HepG2 (cell line): ENCODE results near the gene TST. TPM values are rescaled to one million over a fixed set of nuclear protein-coding genes. Genes with fewer than 3 reads are reported as not detected.

Experiments
- ETV6 ChIP-seq: sonication (generic); formaldehyde crosslinking; conservative IDR thresholded peaks from 2 replicates; pipeline ENCODE4 v1.4.0; 2020; ENCODE audit warnings: missing genetic modification reagents
- HNRNPH1 ChIP-seq: fragments of 200-400 bp; formaldehyde crosslinking; optimal IDR thresholded peaks from 2 replicates; pipeline ENCODE3; 2017; ENCODE audit warnings: mild to moderate bottlenecking, low read depth, low read length
- KMT2A ChIP-seq: sonication (generic); formaldehyde crosslinking; IDR thresholded peaks from 2 replicates; pipeline ENCODE4 v1.4.0; 2020; ENCODE audit warnings: missing genetic modification reagents
- PAWR ChIP-seq: sonication (generic); formaldehyde crosslinking; IDR thresholded peaks from 2 replicates; pipeline ENCODE4 v1.4.0; 2020; ENCODE audit warnings: missing genetic modification reagents, mild to moderate bottlenecking, borderline replicate concordance
- RARA ChIP-seq: IDR thresholded peaks from 2 replicates; pipeline ENCODE4 v1.6.1; 2016; ENCODE audit warnings: missing genetic modification reagents, missing compliant biosample characterization
- RELA ChIP-seq: sonication (generic); formaldehyde crosslinking; IDR thresholded peaks from 2 replicates; pipeline ENCODE4 v1.4.0; 2020; ENCODE audit warnings: missing genetic modification reagents
- ZFP36L2 ChIP-seq: sonication (generic); formaldehyde crosslinking; IDR thresholded peaks from 2 replicates; pipeline ENCODE4 v1.4.0; 2020; ENCODE audit warnings: missing genetic modification reagents
- ZNF446 ChIP-seq: sonication (generic); formaldehyde crosslinking; IDR thresholded peaks from 2 replicates; pipeline ENCODE4 v1.5.0; 2020; ENCODE audit warnings: mild to moderate bottlenecking, missing genetic modification reagents
- ZNF674 ChIP-seq: sonication (generic); formaldehyde crosslinking; IDR thresholded peaks from 2 replicates; pipeline ENCODE4 v1.5.0; 2020; ENCODE audit warnings: low read depth, mild to moderate bottlenecking, missing genetic modification reagents
- polyA plus RNA-seq, 8 experiments: library from polyadenylated mRNA; depleted of rRNA in 3 of 8; stranded (reverse) in 7 of 8; unstranded in 1 of 8; fragments of >200 nt; fragmentation: Illumina TruSeq in 4 of 8; extraction: Trizol in 4 of 8; gene quantifications; 2 replicates each; pipeline versions ENCODE4 v1.2.1 to v1.2.3, GENCODE V29; 2011 to 2016; ENCODE audit warnings: low read depth in 4 of 8, missing spikeins in 1 of 8, mixed read lengths in 1 of 8; ENCODE audit not compliant: insufficient read depth in 1 of 8
- total RNA-seq, 5 experiments: library from RNA; depleted of rRNA; stranded (reverse); fragments of >200 nt; fragmentation: Illumina TruSeq; extraction: Trizol; gene quantifications; 2 replicates each; pipeline ENCODE4 v1.2.3, GENCODE V29; 2016; ENCODE audit warnings: low read depth in 1 of 5
- TF ChIP-seq, protein P1 (sequence below): sonication (generic); formaldehyde crosslinking; IDR thresholded peaks from 2 replicates; pipeline ENCODE4 v1.5.0; 2020; ENCODE audit warnings: mild to moderate bottlenecking, missing genetic modification reagents, borderline replicate concordance
- TF ChIP-seq, protein P2 (sequence below): sonication (generic); formaldehyde crosslinking; IDR thresholded peaks from 2 replicates; pipeline ENCODE4 v1.5.0; 2020; ENCODE audit warnings: missing genetic modification reagents
- TF ChIP-seq, protein P3 (sequence below): sonication (generic); formaldehyde crosslinking; IDR thresholded peaks from 2 replicates; pipeline ENCODE4 v1.4.0; 2020; ENCODE audit warnings: missing genetic modification reagents
- TF ChIP-seq, protein P4 (sequence below): sonication (generic); formaldehyde crosslinking; IDR thresholded peaks from 2 replicates; pipeline ENCODE4 v1.4.0; 2020; ENCODE audit warnings: missing genetic modification reagents

Gene TST
- total and polyA plus RNA-seq, 2 of the 13 experiments (the other 11 are each of a cell fraction or from before 2014, with no cell fraction given), result 44.6 to 63.6 TPM

DNA sequence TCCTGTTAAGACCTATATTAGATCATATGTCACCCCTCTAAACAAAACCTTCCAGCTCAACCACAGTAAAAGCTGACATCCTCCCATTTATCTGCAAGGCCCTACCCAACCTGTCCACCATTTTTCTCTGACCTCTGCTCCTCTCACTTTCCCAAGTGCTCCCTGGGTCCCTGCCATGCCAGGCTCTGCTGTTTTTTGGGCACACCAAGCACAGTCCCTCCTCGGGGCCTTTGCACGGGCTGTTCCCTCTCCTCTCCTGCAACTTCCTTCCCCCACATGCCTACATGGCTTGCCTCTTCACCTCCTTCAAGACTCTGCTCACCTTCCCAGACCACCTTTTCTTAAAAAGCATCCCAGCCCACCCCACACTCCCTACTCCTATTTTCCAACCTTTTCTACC lies 9.8 kb downstream of the TST start (continued):
- TF ChIP-seq, protein P1, sequence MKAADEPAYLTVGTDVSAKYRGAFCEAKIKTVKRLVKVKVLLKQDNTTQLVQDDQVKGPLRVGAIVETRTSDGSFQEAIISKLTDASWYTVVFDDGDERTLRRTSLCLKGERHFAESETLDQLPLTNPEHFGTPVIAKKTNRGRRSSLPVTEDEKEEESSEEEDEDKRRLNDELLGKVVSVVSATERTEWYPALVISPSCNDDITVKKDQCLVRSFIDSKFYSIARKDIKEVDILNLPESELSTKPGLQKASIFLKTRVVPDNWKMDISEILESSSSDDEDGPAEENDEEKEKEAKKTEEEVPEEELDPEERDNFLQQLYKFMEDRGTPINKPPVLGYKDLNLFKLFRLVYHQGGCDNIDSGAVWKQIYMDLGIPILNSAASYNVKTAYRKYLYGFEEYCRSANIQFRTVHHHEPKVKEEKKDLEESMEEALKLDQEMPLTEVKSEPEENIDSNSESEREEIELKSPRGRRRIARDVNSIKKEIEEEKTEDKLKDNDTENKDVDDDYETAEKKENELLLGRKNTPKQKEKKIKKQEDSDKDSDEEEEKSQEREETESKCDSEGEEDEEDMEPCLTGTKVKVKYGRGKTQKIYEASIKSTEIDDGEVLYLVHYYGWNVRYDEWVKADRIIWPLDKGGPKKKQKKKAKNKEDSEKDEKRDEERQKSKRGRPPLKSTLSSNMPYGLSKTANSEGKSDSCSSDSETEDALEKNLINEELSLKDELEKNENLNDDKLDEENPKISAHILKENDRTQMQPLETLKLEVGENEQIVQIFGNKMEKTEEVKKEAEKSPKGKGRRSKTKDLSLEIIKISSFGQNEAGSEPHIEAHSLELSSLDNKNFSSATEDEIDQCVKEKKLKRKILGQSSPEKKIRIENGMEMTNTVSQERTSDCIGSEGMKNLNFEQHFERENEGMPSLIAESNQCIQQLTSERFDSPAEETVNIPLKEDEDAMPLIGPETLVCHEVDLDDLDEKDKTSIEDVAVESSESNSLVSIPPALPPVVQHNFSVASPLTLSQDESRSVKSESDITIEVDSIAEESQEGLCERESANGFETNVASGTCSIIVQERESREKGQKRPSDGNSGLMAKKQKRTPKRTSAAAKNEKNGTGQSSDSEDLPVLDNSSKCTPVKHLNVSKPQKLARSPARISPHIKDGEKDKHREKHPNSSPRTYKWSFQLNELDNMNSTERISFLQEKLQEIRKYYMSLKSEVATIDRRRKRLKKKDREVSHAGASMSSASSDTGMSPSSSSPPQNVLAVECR, result no peak
- TF ChIP-seq, protein P2, sequence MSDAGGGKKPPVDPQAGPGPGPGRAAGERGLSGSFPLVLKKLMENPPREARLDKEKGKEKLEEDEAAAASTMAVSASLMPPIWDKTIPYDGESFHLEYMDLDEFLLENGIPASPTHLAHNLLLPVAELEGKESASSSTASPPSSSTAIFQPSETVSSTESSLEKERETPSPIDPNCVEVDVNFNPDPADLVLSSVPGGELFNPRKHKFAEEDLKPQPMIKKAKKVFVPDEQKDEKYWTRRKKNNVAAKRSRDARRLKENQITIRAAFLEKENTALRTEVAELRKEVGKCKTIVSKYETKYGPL (CRISPR knock-in tag), result no peak
- no peak for TF ChIP-seq KMT2A (CRISPR knock-in tag)
- TF ChIP-seq ZFP36L2 (CRISPR knock-in tag), result no peak
- TF ChIP-seq, protein P3, sequence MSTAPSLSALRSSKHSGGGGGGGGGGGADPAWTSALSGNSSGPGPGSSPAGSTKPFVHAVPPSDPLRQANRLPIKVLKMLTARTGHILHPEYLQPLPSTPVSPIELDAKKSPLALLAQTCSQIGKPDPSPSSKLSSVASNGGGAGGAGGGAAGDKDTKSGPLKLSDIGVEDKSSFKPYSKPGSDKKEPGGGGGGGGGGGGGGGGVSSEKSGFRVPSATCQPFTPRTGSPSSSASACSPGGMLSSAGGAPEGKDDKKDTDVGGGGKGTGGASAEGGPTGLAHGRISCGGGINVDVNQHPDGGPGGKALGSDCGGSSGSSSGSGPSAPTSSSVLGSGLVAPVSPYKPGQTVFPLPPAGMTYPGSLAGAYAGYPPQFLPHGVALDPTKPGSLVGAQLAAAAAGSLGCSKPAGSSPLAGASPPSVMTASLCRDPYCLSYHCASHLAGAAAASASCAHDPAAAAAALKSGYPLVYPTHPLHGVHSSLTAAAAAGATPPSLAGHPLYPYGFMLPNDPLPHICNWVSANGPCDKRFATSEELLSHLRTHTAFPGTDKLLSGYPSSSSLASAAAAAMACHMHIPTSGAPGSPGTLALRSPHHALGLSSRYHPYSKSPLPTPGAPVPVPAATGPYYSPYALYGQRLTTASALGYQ (CRISPR knock-in tag), result no peak
- no peak for TF ChIP-seq RELA
- no peak for TF ChIP-seq ETV6 (CRISPR knock-in tag)
- no peak for TF ChIP-seq RARA (CRISPR knock-in tag)
- TF ChIP-seq HNRNPH1, result no peak
- TF ChIP-seq, protein P4, sequence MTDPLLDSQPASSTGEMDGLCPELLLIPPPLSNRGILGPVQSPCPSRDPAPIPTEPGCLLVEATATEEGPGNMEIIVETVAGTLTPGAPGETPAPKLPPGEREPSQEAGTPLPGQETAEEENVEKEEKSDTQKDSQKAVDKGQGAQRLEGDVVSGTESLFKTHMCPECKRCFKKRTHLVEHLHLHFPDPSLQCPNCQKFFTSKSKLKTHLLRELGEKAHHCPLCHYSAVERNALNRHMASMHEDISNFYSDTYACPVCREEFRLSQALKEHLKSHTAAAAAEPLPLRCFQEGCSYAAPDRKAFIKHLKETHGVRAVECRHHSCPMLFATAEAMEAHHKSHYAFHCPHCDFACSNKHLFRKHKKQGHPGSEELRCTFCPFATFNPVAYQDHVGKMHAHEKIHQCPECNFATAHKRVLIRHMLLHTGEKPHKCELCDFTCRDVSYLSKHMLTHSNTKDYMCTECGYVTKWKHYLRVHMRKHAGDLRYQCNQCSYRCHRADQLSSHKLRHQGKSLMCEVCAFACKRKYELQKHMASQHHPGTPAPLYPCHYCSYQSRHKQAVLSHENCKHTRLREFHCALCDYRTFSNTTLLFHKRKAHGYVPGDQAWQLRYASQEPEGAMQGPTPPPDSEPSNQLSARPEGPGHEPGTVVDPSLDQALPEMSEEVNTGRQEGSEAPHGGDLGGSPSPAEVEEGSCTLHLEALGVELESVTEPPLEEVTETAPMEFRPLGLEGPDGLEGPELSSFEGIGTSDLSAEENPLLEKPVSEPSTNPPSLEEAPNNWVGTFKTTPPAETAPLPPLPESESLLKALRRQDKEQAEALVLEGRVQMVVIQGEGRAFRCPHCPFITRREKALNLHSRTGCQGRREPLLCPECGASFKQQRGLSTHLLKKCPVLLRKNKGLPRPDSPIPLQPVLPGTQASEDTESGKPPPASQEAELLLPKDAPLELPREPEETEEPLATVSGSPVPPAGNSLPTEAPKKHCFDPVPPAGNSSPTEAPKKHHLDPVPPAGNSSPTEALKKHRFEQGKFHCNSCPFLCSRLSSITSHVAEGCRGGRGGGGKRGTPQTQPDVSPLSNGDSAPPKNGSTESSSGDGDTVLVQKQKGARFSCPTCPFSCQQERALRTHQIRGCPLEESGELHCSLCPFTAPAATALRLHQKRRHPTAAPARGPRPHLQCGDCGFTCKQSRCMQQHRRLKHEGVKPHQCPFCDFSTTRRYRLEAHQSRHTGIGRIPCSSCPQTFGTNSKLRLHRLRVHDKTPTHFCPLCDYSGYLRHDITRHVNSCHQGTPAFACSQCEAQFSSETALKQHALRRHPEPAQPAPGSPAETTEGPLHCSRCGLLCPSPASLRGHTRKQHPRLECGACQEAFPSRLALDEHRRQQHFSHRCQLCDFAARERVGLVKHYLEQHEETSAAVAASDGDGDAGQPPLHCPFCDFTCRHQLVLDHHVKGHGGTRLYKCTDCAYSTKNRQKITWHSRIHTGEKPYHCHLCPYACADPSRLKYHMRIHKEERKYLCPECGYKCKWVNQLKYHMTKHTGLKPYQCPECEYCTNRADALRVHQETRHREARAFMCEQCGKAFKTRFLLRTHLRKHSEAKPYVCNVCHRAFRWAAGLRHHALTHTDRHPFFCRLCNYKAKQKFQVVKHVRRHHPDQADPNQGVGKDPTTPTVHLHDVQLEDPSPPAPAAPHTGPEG (CRISPR knock-in tag), result no peak
- TF ChIP-seq ZNF446, result no peak
- no peak for TF ChIP-seq ZNF674 (CRISPR knock-in tag)
- no peak for TF ChIP-seq PAWR (CRISPR knock-in tag)
